Measurements from ENCODE around the gene BDKRB2. TPM values are rescaled to one million over a fixed set of nuclear protein-coding genes. Genes with fewer than 3 reads are reported as not detected.

BDKRB2 gene
- total RNA-seq (2014; rRNA removed; shearing (Covaris generic)), result 14.4 and 15.8 TPM in 2 replicates
- 12.4 and 13.3 TPM in 2 replicates for polyA plus RNA-seq (2016; fragmentation: Nextera tagmentation; extraction: Ambion mirVana)

- Histone ChIP-seq H3K9me2 (ENCODE audit: insufficient read depth) (no peaks in the 10 kb centered on the region), H3K9ac (peak within 1 kb of the TSS; percentile 89), H3K9me3 (ENCODE audit: low read depth) (no peaks in the 10 kb centered on the region), H3K4me1 (ENCODE audit: insufficient read depth) (peaks cover 27% of the 10 kb centered on the region; the same call in 1 of the 2 replicates), H3K79me2 (ENCODE audit: insufficient read depth) (peaks cover 60% of the 10 kb centered on the region), H4K20me1 (ENCODE audit: insufficient read depth) (no peaks in the 10 kb centered on the region), H3K36me3 (ENCODE audit: low read depth) (no peaks in the 10 kb centered on the region), H3K4me2 (ENCODE audit: unreplicated experiment) (peak within 1 kb of the TSS; percentile 75), H2AFZ (peak within 1 kb of the TSS; percentile 72), H3K27me3 (replicated peaks; ENCODE audit: insufficient read depth) (no peaks in the 10 kb centered on the region), H3K4me3 (peak within 1 kb of the TSS; percentile 86), H3F3A (ENCODE audit: insufficient read depth) (no peaks in the 10 kb centered on the region), H3K27ac (peak within 1 kb of the TSS; percentile 32)
- peak; percentile 95 for DNase-seq
- TF ChIP-seq EZH2 (IDR thresholded peaks at IDR 0.05; ENCODE audit: insufficient read depth, poor library complexity, severe bottlenecking) (no peak), EZH2phosphoT487 (IDR thresholded peaks at IDR 0.05; ENCODE audit: insufficient read depth, low read depth) (no peak)
- WGBS, 2 experiments (ENCODE audit: low coverage in 1 of 2, low lambda C conversion rate in 2 of 2, missing lambda C conversion rate in 2 of 2), result 21 to 28% methylated on average over 33 to 37 of the region's 41 CpGs
- in situ Hi-C loops (cut with MboI), result no loop called here
Observed at GRCh38 chr14:96204151-96205058, at the start of gene BDKRB2. Gene BDKRB2 (plus strand): TSS chr14:96204839. CDS start chr14:96237108, 32,269 bp downstream.

- no peaks in the 10 kb centered on the region for H3F3A ChIP-seq (ENCODE audit: insufficient read depth)
- in situ Hi-C loops (cut with MboI), result no loop called here
Observed at GRCh38 chr14:96154900-96155299, 49.7 kb upstream of the BDKRB2 start.

GRCh38 chr14:96156804-96157760, 47.6 kb upstream of the BDKRB2 start:
- DNase-seq, result no peak
- no peak for TF ChIP-seq EZH2phosphoT487 (IDR thresholded peaks at IDR 0.05; ENCODE audit: insufficient read depth, low read depth)
- TF ChIP-seq EZH2 (IDR thresholded peaks at IDR 0.05; ENCODE audit: insufficient read depth, poor library complexity, severe bottlenecking), result no peak
- Histone ChIP-seq H3K9me2 (ENCODE audit: insufficient read depth) (no peaks in the 10 kb centered on the region), H3K9ac (no peak overlapping the region), H3K4me3 (no peak overlapping the region), H3K27me3 (replicated peaks; ENCODE audit: insufficient read depth) (no peaks in the 10 kb centered on the region), H3K9me3 (ENCODE audit: low read depth) (no peaks in the 10 kb centered on the region), H2AFZ (no peak overlapping the region), H4K20me1 (ENCODE audit: insufficient read depth) (no peaks in the 10 kb centered on the region), H3K36me3 (ENCODE audit: low read depth) (no peaks in the 10 kb centered on the region), H3K4me2 (ENCODE audit: unreplicated experiment) (no peak overlapping the region), H3F3A (ENCODE audit: insufficient read depth) (no peaks in the 10 kb centered on the region), H3K4me1 (ENCODE audit: insufficient read depth) (peaks cover 1% of the 10 kb centered on the region; the same call in 1 of the 2 replicates), H3K79me2 (ENCODE audit: insufficient read depth) (no peaks in the 10 kb centered on the region), H3K27ac (no peak overlapping the region)
- WGBS, 2 experiments (ENCODE audit: low coverage in 1 of 2, low lambda C conversion rate in 2 of 2, missing lambda C conversion rate in 2 of 2), result 76% methylated on average over 7 of the region's 7 CpGs
- in situ Hi-C loops (cut with MboI), result no loop called here

More at GRCh38 chr14:96154900-96155299, 49.7 kb upstream of the BDKRB2 start:
- H3K9ac ChIP-seq, result no peak overlapping the region
- no peaks in the 10 kb centered on the region for H3K9me3 ChIP-seq (ENCODE audit: low read depth)
- H4K20me1 ChIP-seq (ENCODE audit: insufficient read depth), result no peaks in the 10 kb centered on the region
- no peaks in the 10 kb centered on the region for H3K79me2 ChIP-seq (ENCODE audit: insufficient read depth)
- no peak overlapping the region for H3K27ac ChIP-seq
- DNase-seq, result no peak
- H3K4me2 ChIP-seq (ENCODE audit: unreplicated experiment), result no peak overlapping the region
- 99 to 100% methylated on average over 2 of the region's 2 CpGs for WGBS, 2 experiments (ENCODE audit: low coverage in 1 of 2, low lambda C conversion rate in 2 of 2, missing lambda C conversion rate in 2 of 2)
- no peaks in the 10 kb centered on the region for H3K27me3 ChIP-seq (replicated peaks; ENCODE audit: insufficient read depth)
- no peak overlapping the region for H3K4me3 ChIP-seq
- H3K4me1 ChIP-seq (ENCODE audit: insufficient read depth), result no peaks in the 10 kb centered on the region
- no peaks in the 10 kb centered on the region for H3K9me2 ChIP-seq (ENCODE audit: insufficient read depth)
- H2AFZ ChIP-seq, result no peak overlapping the region
- no peaks in the 10 kb centered on the region for H3K36me3 ChIP-seq (ENCODE audit: low read depth)
- TF ChIP-seq EZH2 (IDR thresholded peaks at IDR 0.05; ENCODE audit: insufficient read depth, poor library complexity, severe bottlenecking), result no peak
- no peak for TF ChIP-seq EZH2phosphoT487 (IDR thresholded peaks at IDR 0.05; ENCODE audit: insufficient read depth, low read depth)

- no peaks in the 10 kb centered on the region for H3K36me3 ChIP-seq (ENCODE audit: low read depth)
- no peak overlapping the region for H3K4me2 ChIP-seq (ENCODE audit: unreplicated experiment)
- H2AFZ ChIP-seq, result no peak overlapping the region
- H3K4me3 ChIP-seq, result no peak overlapping the region
- TF ChIP-seq EZH2 (IDR thresholded peaks at IDR 0.05; ENCODE audit: insufficient read depth, poor library complexity, severe bottlenecking), result no peak
- TF ChIP-seq EZH2phosphoT487 (IDR thresholded peaks at IDR 0.05; ENCODE audit: insufficient read depth, low read depth), result no peak
- in situ Hi-C loops (cut with MboI), result no loop called here
- no peaks in the 10 kb centered on the region for H3K9me3 ChIP-seq (ENCODE audit: low read depth)
- H4K20me1 ChIP-seq (ENCODE audit: insufficient read depth), result no peaks in the 10 kb centered on the region
- 74 to 75% methylated on average over 7 of the region's 7 CpGs for WGBS, 2 experiments (ENCODE audit: low coverage in 1 of 2, low lambda C conversion rate in 2 of 2, missing lambda C conversion rate in 2 of 2)
- H3K79me2 ChIP-seq (ENCODE audit: insufficient read depth), result no peaks in the 10 kb centered on the region
- no peaks in the 10 kb centered on the region for H3K27me3 ChIP-seq (replicated peaks; ENCODE audit: insufficient read depth)
- H3F3A ChIP-seq (ENCODE audit: insufficient read depth), result no peaks in the 10 kb centered on the region
- no peak for DNase-seq
- no peaks in the 10 kb centered on the region for H3K9me2 ChIP-seq (ENCODE audit: insufficient read depth)
- peaks cover 12% of the 10 kb centered on the region for H3K4me1 ChIP-seq (ENCODE audit: insufficient read depth)
- no peak overlapping the region for H3K9ac ChIP-seq
- H3K27ac ChIP-seq, result no peak overlapping the region
Observed at GRCh38 chr14:96158735-96159134, 45.9 kb upstream of the BDKRB2 start.

All from GM23248 (cell line).